Measurements from ENCODE around the gene CNOT4.

DNA sequence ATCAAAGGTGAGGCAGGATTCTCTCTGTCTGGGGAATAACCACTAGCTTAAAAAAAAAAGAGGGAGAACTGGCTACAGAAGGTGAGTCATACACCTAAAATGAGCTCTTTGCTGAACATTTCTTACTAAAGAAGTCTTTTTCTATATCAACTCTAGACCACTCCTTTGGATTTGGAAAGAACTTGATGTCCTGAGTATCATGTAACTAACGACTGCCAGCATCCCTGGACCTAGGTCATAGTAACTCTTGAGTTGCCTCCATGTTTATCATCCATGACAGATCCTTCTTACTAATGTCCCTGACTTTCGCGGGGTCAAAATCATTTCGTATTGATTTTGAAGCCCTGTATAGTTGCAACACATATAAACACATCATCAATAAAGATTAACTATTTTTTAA is 89.1 kb downstream of the CNOT4 start:
- TF ChIP-seq POLR2A (IDR thresholded peaks at IDR 0.05), result no peak
- no peak for TF ChIP-seq POLR2AphosphoS5 (IDR thresholded peaks at IDR 0.05)
- TF ChIP-seq, protein P1, sequence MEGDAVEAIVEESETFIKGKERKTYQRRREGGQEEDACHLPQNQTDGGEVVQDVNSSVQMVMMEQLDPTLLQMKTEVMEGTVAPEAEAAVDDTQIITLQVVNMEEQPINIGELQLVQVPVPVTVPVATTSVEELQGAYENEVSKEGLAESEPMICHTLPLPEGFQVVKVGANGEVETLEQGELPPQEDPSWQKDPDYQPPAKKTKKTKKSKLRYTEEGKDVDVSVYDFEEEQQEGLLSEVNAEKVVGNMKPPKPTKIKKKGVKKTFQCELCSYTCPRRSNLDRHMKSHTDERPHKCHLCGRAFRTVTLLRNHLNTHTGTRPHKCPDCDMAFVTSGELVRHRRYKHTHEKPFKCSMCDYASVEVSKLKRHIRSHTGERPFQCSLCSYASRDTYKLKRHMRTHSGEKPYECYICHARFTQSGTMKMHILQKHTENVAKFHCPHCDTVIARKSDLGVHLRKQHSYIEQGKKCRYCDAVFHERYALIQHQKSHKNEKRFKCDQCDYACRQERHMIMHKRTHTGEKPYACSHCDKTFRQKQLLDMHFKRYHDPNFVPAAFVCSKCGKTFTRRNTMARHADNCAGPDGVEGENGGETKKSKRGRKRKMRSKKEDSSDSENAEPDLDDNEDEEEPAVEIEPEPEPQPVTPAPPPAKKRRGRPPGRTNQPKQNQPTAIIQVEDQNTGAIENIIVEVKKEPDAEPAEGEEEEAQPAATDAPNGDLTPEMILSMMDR (IDR thresholded peaks at IDR 0.05), result no peak
- TF ChIP-seq EP300 (IDR thresholded peaks at IDR 0.05), result no peak
